ENCODE data around the gene PRKCH. TPM values are rescaled to one million over a fixed set of nuclear protein-coding genes. Genes with fewer than 3 reads are reported as not detected.

Gene PRKCH
- total and polyA plus RNA-seq, 10 of the 15 experiments (the other 5 are each of a cell fraction or from before 2014, with no cell fraction given): 10.7 to 140 (median 33.2) TPM

DNA sequence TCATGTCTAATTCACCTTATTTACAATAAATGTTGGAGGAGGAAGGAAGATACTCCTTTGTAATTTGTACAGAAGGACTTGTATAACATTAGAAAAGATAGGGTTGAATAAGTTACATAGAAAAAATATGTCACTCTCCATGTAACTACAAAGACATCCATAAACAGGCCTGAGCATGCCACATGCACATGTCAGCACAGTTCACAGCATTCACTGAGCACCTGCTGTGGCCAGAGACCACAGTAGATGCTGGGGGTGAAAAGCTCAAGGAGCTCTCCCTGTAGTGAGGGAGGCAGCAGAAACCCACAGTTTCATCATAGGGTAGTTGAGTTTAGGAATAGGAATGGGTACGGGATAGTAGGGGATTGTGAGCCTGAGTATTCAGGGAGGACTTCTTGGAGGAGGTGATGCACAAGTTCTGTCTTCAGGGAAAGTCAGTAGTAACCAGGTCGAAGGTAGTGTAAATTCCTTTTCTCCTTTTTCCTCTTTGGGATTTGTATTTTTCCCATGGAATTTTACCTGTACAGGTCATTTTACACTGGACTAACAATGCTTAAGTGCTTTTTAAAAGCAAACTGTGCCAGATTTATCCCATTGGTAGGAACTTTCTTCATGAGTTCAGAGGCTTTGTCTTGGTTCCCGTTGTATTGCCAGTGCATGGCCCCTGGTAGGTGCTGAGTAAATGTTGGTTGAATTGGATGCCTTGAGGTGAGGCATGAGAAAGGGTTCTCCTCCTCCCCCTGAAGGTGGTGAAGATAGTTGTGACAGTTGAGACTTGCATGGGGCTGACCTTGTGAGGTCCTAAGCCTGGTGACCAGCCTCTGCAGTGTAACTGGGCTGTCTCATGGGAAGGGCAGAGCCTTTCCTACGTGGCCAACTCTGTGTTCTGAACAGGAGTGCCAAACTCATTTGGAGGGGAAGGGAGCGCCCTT, 20.2 kb downstream of the PRKCH start (continued):
- TF ChIP-seq, protein P1, sequence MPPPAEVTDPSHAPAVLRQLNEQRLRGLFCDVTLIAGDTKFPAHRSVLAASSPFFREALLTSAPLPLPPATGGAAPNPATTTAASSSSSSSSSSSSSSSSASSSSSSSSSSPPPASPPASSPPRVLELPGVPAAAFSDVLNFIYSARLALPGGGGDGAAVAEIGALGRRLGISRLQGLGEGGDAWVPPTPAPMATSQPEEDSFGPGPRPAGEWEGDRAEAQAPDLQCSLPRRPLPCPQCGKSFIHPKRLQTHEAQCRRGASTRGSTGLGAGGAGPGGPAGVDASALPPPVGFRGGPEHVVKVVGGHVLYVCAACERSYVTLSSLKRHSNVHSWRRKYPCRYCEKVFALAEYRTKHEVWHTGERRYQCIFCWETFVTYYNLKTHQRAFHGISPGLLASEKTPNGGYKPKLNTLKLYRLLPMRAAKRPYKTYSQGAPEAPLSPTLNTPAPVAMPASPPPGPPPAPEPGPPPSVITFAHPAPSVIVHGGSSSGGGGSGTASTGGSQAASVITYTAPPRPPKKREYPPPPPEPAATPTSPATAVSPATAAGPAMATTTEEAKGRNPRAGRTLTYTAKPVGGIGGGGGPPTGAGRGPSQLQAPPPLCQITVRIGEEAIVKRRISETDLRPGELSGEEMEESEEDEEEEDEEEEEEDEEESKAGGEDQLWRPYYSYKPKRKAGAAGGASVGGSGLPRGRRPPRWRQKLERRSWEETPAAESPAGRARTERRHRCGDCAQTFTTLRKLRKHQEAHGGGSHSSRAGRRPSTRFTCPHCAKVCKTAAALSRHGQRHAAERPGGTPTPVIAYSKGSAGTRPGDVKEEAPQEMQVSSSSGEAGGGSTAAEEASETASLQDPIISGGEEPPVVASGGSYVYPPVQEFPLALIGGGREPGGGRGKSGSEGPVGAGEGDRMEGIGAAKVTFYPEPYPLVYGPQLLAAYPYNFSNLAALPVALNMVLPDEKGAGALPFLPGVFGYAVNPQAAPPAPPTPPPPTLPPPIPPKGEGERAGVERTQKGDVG (CRISPR knock-in tag; IDR thresholded peaks at IDR 0.05): no peak
- 0 out of 2 replicates have a peak, but pooled peaks have one; percentile 61 for TF ChIP-seq ZNF217 (IDR thresholded peaks at IDR 0.05)
- no peak; the same call in 1 of the 2 replicates for TF ChIP-seq NFIC (IDR thresholded peaks at IDR 0.05; ENCODE audit: low read depth, low read length)
- TF ChIP-seq BHLHE40 (IDR thresholded peaks at IDR 0.05; ENCODE audit: borderline replicate concordance in 1 of 2, low read depth in 2 of 2, low read length in 1 of 2): peak; percentile 56 to 80; a peak in 3 of 4 replicates
- 0 out of 2 replicates have a peak, but pooled peaks have one; percentile 39 for TF ChIP-seq GATAD2B (conservative IDR thresholded peaks at IDR 0.05; ENCODE audit: low read depth)
- no peak for TF ChIP-seq BCL3 (IDR thresholded peaks at IDR 0.05; ENCODE audit: borderline replicate concordance, insufficient read depth, low read depth, low read length, poor library complexity, severe bottlenecking)
- no peak for TF ChIP-seq MTA3 (IDR thresholded peaks at IDR 0.05; ENCODE audit: borderline replicate concordance, low read length)
- no peak for TF ChIP-seq SMAD5 (IDR thresholded peaks at IDR 0.05; ENCODE audit: low read depth)
- peak; percentile 5; the same call in 1 of the 2 replicates for TF ChIP-seq NR2C1 (IDR thresholded peaks at IDR 0.05)
- peak; percentile 65 for TF ChIP-seq IKZF1 (conservative IDR thresholded peaks at IDR 0.05)
- no peak for TF ChIP-seq IRF3 (IDR thresholded peaks at IDR 0.05)

All from GM12878 (cell line).